Urothelium cell line (cell line): ENCODE results near the gene CCDC171.
"Not testable (repeated sequence)": the region's sequence is repeated elsewhere in the genome, so short reads cannot be mapped to it uniquely, and the experiment has no call there.

ENCODE experiments used
- DNase-seq: peaks from one replicate; pipeline ENCODE4 v3.0.0; 2011; ENCODE audit warnings: low spot score, mixed read lengths
- FAIRE-seq: peaks from 2 replicates; lab custom pipeline; 2011; peaks lifted over from hg19 to GRCh38; lab: Jason Lieb, UNC

Gene CCDC171

GRCh38 chr9:15549611-15550010 lies 3.2 kb upstream of the CCDC171 start:
- DNase-seq (no peak), FAIRE-seq (no peak)

DNA sequence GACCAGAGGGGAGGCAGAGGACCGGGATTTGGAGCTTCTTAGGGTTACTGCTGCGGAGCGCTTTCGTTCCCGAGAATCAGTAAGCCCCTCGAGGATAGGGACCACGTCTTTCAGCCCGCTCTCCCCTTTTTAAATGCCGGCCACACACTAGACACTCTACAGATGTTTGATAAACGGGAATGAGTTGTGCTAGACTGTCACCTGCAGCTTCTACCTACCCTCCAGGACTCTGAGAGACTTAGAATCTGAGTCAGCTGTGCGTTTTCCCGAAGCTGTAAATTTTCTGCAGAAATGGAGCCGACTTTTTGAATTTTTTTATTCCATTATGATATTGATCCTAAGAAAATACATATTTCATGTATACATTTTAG lies 670 bp downstream of the CCDC171 start:
- FAIRE-seq = no peak
- DNase-seq = no peak

DNA sequence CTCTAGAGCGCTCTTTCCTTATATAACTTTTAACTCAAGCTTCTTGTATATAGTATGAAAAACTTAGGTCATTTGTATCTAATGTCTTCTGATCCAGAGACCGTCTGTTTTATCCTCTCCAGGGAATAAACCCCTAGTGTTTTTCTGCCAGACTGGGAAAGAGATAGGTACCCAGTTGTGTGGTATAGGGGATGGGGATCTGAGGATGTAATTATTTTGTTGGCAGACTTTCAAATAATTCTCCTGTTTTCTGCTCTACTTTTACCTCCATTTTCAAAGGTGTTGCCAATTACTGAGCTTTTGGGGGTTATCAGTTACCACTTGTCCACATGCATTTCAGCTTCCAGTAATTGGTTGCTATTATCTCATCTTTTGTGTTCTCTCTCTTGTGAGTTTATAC lies 17.9 kb downstream of the CCDC171 start:
- FAIRE-seq = no peak
- DNase-seq = no peak

GRCh38 chr9:15572200-15572770 lies 19.4 kb downstream of the CCDC171 start:
- no peak for FAIRE-seq

DNA sequence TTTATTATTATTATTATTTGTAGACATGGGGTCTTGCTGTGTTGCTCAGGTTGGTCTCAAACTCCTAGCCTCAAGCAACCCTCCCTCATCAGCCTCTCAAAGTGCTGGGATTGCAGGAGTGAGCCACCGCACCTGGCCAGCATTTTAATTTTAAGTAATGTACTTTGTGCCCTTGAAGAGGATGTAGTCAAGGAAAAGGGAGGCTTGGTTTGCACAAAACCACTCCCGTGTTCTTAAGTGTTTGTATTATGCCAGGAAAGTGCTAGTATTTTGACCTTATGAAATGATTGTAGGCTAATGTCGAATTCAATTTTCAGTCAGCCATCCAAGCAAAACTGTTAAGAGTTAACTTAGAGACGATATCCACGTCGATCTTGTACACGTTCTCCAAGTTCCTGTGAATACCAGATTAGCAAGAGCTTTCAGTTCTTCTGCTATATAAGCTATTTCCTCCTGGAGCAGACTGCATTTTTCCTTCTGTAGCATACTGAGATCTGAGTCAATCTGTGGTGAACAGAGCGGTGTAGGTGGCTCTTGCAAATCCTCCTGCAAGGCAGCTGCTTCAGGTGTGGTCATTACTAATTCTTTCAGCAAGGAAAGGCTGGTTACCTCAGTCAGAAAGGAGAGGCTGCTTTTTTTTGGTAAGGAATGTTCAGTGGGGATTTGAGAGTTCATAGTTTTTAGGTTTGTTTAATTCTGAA lies 23.7 kb downstream of the CCDC171 start:
- FAIRE-seq (no peak), DNase-seq (no peak)

More at GRCh38 chr9:15572200-15572770, 19.4 kb downstream of the CCDC171 start:
- no peak for DNase-seq

GRCh38 chr9:15578714-15579113 lies 25.9 kb downstream of the CCDC171 start:
- FAIRE-seq (no peak), DNase-seq (no peak)

DNA sequence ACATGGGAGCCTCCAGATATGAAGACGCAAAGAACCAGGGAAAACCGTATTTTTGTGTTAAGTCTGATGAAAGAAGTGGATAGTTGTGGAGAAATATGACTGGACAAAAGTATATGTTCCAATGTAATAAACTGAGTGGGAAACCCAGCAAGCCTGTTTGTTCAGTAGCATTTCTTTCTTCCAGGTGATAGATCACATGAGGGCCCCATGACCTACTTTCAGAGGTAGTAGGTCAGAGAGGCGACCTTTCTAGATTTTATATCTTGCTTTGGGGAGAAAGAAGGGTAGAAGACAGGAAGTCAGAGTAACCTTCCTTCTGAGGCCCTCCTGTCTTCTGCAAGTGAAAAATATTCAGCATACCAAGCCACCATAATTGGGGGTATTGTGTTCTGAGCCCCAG lies 31.5 kb downstream of the CCDC171 start:
- no peak for FAIRE-seq

DNA sequence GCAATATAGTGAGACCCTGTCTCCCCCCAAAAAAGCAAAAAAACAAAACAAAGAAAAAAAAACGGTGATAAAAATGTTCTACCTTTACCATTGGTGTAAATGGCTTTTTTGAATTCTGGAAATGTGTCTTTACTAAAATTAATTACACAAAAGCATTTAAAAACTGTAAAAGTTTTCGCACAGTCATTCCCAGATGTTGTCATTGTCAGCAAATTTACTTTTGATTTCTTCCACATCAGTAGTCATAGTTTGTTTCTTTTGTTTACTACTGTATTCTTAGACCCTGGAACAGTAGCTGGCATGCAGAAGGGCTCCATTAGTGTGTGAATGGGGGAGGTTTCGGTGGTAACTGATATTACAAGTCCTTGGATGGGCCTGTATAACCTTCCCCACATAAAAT lies 39.5 kb downstream of the CCDC171 start:
- FAIRE-seq (no peak), DNase-seq (no peak)

More for the DNA sequence above, 31.5 kb downstream of the CCDC171 start:
- DNase-seq = no peak

DNA sequence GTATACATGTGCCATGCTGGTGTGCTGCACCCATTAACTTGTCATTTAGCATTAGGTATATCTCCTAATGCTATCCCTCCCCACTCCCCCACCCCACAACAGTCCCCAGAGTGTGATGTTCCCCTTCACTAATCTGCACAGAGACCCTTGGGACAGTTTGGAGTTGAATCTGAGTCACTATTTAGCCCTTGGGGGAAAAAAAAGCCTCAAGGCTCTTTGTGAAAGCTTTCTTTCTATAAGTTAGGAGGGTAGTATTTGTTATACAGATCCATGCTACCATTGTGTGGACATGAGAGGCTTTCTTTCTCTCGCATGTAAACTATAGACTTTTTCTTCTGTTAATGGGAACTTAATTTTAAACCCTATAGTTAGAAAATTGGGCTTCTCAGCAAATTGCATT lies 40.1 kb downstream of the CCDC171 start:
- not testable (repeated sequence) for FAIRE-seq, DNase-seq

- FAIRE-seq, DNase-seq: not testable (repeated sequence)
These were observed 48.0 kb downstream of the CCDC171 start for GRCh38 chr9:15600666-15601330.

DNA sequence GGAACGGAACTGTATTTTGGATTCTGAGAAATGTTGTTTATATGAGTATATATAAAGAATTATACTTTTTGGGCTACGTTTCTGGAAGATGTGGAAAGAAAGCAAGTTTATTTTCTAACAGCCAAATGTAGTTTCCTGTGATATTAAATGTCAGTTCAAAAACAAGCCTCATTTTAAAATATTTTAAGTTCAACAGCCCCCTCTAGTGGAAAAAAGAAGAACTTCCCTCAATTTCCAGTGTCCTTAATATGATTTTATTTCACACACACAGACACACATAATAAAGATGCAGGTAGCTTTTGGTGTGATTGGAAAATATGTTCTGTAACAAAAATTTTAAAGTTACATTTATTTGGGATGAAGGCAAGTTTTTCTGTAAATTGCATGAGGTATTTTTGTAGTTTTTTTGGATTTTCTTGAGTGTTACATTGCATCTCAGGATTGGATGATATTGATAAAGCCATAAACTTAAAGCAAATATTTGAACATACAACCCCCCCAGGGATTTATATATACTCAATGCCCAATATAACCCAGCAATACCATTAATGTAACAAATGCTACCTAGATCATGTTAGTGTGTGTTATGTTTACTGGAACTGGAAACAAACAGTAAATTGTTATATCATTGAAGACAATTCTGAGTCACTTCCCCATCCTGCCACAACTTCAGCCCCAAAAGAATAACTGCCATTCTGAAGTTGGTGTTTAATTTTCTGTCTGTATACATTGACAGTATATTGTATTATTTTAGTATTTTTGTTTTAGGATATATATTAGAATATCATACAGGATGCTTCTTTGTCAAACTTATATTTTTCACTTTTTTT lies 54.0 kb downstream of the CCDC171 start:
- DNase-seq (peak; percentile 4), FAIRE-seq (no peak)

DNA sequence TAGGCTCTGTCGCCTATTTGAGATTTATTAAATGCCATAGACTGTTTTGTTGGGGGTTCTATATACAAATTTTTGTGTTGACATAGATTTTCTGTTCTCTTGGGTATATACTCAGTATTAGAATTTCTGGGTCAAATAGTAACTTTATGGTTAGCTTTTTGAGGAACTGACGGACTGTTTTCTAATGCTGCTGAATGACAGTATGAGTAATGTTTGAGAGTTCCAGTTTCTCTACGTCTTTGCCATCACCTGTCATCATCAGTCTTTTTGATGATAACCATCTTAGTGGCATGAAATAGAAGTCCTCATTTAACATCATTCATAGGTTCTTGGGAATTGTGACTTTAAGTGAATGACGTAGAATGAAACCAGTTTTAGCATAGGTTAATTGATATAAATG lies 60.1 kb downstream of the CCDC171 start:
- FAIRE-seq (no peak), DNase-seq (no peak)

GRCh38 chr9:15617782-15618181 lies 64.9 kb downstream of the CCDC171 start:
- FAIRE-seq = no peak
- no peak for DNase-seq

DNA sequence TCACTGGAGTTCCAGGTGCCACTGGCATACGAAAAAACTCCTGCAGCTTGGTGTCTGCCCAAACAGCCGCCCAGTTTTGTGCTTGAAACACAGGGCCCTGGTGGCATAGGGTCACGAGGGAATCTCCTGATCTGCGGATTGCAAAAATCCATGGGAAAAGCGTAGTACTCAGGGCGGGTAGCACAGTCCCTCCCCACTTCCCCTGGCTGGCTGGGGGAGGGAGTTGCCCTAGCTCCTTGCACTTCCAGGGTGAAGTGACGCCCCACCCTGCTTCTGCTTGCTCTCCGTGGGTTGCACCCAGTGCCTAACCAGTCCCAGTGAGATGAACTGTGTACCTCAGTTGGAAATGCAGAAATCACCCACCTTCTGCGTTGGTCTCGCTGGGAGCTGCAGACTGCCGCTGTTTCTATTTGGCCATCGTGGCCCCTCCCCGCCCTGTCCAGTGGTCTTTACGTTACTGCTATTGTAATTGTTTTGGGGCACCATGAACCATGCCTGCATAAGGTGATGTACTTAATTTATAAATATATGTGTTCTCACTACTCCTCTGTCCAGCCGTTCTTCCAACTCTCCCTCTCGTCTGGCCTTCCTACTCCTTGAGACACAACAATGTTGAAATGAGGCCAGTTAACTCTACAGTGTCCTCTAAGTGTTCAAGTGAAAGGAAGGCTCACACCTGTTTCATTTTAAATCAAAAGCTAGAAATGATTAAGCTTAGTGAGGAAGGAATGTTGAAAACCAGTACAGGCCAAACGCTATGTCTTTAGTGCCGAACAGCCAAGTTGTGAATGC lies 65.9 kb downstream of the CCDC171 start:
- FAIRE-seq = no peak
- no peak for DNase-seq

DNA sequence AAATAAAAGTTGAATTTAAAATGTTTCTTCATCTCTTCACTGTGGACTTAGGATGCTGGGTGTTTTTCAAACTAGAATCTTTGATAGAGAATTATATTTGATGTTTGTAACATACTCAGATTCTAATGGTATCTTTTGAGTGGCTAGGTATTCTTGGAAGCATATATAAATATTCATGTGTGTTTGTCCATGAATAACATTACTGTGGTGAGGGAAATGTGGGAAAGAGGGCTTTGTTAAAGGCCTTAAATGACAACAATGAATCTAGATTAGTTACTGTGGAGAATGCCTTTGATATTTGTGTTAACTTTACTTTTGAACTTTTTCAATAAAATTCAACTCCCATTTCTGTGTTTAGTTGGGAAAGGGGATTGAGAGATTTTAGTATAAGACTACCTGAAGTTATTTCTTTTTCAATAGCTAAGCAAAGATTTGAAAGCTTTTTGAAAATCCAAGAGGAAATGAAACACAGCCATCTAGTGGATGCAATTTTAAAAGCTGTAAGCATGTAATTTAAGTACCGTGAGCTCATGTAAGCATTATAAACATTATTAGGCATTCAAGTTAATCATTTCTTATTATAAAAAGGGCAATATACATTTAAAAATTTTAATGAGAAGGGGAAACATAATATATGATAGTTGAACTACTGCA lies 69.6 kb downstream of the CCDC171 start:
- no peak for FAIRE-seq
- no peak for DNase-seq

- no peak for FAIRE-seq
- no peak for DNase-seq
These were observed 82.9 kb downstream of the CCDC171 start for GRCh38 chr9:15635752-15636151.

DNA sequence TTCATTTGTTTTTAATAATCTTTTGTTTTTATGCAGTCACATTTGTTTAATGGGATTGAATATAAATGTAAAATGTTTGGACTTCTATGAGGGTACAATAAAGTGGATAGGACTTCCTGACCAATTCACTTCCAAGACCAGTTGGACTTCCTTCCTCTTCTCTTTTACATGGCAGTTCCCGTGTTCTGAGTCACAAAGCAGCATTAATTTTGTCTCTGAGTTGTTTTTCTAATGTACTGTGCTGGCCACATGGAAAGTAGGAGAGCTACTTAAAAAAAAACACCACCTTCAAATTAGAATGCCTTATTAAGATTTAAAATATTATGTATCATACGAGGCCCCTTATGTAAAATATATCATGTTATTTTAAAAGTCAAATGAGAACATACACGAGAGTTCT lies 87.3 kb downstream of the CCDC171 start:
- no peak for FAIRE-seq

GRCh38 chr9:15641291-15641690 lies 88.4 kb downstream of the CCDC171 start:
- DNase-seq (no peak), FAIRE-seq (no peak)

More for the DNA sequence above, 87.3 kb downstream of the CCDC171 start:
- DNase-seq = no peak

DNA sequence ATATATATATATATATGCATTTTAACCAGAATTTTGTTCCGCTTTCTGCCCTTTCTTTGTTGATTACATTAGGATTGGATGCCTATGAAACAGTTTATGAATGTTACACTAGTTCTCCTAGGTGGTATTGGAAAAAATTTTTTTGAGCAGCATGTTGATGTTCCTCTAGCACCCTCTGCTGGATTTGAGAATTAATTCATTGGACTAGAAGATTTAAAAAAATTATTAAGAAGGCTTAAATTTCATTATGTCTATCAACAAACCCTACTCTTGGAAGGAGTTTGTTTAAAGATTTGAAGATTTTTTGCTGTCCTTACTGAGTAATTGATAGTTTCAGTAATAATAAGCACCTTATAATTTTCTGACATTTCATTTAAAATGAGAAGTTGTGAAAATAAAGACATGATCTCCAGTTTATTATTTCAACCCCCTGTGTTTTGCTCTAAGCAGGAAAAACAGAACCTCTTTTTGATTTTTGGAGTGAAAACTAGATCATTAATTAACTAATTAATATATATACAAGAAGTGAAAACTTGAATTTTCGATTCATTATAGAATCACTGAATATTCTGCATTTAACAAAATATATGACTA lies 89.6 kb downstream of the CCDC171 start:
- DNase-seq (peak; percentile 15), FAIRE-seq (no peak)

- no peak for FAIRE-seq
- DNase-seq = no peak
These were observed 117.4 kb downstream of the CCDC171 start for GRCh38 chr9:15670246-15670645.
